Measurements from ENCODE around the gene KDM6B. TPM values are rescaled to one million over a fixed set of nuclear protein-coding genes. Genes with fewer than 3 reads are reported as not detected.

The KDM6B gene
- total RNA-seq, 1 experiment from 2014 or later: 19.9 TPM

DNA sequence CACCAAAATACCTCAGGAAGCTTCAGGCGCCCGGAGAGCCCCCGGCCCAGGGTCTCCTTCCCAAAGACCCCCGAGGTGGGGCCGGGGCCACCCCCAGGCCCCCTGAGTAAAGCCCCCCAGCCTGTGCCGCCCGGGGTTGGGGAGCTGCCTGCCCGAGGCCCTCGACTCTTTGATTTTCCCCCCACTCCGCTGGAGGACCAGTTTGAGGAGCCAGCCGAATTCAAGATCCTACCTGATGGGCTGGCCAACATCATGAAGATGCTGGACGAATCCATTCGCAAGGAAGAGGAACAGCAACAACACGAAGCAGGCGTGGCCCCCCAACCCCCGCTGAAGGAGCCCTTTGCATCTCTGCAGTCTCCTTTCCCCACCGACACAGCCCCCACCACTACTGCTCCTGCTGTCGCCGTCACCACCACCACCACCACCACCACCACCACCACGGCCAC lies 14.1 kb downstream of the KDM6B start:
- H3K27me3 ChIP-seq (ENCODE audit: control insufficient read depth, insufficient read depth, low read length): no peaks in the 10 kb centered on the region
- no peaks in the 10 kb centered on the region for H3K9me3 ChIP-seq (ENCODE audit: control insufficient read depth, insufficient read depth, low read depth, low read length)
- ChIA-PET CTCF (no interaction called here), POLR2A (no interaction called here)
- ATAC-seq: no peak
- no peak overlapping the region for H3K27ac ChIP-seq (ENCODE audit: low read length)
- BruUV-seq (replicated peaks): no TSS peak
- H3K4me3 ChIP-seq (ENCODE audit: low read depth in 2 of 2, low read length in 2 of 2): no peak overlapping the region
- no peaks in the 10 kb centered on the region; the same call in 1 of the 2 replicates for H3K36me3 ChIP-seq (ENCODE audit: control insufficient read depth, insufficient read depth, low read length)
- intact Hi-C loops (cut with micrococcal nuclease; ENCODE audit: unreplicated experiment) (no loop called here), in situ Hi-C loops (cut with HindIII; ENCODE audit: low pct_unique_long_range_greater_than_20kb, low sequenced_read_pairs) (no loop called here)
- TF ChIP-seq, protein P1, sequence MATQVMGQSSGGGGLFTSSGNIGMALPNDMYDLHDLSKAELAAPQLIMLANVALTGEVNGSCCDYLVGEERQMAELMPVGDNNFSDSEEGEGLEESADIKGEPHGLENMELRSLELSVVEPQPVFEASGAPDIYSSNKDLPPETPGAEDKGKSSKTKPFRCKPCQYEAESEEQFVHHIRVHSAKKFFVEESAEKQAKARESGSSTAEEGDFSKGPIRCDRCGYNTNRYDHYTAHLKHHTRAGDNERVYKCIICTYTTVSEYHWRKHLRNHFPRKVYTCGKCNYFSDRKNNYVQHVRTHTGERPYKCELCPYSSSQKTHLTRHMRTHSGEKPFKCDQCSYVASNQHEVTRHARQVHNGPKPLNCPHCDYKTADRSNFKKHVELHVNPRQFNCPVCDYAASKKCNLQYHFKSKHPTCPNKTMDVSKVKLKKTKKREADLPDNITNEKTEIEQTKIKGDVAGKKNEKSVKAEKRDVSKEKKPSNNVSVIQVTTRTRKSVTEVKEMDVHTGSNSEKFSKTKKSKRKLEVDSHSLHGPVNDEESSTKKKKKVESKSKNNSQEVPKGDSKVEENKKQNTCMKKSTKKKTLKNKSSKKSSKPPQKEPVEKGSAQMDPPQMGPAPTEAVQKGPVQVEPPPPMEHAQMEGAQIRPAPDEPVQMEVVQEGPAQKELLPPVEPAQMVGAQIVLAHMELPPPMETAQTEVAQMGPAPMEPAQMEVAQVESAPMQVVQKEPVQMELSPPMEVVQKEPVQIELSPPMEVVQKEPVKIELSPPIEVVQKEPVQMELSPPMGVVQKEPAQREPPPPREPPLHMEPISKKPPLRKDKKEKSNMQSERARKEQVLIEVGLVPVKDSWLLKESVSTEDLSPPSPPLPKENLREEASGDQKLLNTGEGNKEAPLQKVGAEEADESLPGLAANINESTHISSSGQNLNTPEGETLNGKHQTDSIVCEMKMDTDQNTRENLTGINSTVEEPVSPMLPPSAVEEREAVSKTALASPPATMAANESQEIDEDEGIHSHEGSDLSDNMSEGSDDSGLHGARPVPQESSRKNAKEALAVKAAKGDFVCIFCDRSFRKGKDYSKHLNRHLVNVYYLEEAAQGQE (IDR thresholded peaks at IDR 0.05; ENCODE audit: insufficient read depth in 1 of 2, low read depth in 2 of 2, low read length in 1 of 2): no peak
- no peak for TF ChIP-seq SIN3A (IDR thresholded peaks at IDR 0.05; ENCODE audit: borderline replicate concordance, insufficient read depth, low read depth, low read length)
- no peak for TF ChIP-seq TCF7L2 (IDR thresholded peaks at IDR 0.05; ENCODE audit: low read depth, low read length)
- TF ChIP-seq, protein P2, sequence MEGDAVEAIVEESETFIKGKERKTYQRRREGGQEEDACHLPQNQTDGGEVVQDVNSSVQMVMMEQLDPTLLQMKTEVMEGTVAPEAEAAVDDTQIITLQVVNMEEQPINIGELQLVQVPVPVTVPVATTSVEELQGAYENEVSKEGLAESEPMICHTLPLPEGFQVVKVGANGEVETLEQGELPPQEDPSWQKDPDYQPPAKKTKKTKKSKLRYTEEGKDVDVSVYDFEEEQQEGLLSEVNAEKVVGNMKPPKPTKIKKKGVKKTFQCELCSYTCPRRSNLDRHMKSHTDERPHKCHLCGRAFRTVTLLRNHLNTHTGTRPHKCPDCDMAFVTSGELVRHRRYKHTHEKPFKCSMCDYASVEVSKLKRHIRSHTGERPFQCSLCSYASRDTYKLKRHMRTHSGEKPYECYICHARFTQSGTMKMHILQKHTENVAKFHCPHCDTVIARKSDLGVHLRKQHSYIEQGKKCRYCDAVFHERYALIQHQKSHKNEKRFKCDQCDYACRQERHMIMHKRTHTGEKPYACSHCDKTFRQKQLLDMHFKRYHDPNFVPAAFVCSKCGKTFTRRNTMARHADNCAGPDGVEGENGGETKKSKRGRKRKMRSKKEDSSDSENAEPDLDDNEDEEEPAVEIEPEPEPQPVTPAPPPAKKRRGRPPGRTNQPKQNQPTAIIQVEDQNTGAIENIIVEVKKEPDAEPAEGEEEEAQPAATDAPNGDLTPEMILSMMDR (IDR thresholded peaks at IDR 0.05): no peak
- no peak for TF ChIP-seq POLR2AphosphoS5 (IDR thresholded peaks at IDR 0.05; ENCODE audit: low read depth, low read length)
- no peak for DNase-seq (ENCODE audit: low read depth, low spot score)
- peaks cover 8% of the 10 kb centered on the region; the same call in 1 of the 2 replicates for H3K4me1 ChIP-seq (ENCODE audit: control insufficient read depth, insufficient read depth, low read length)

DNA sequence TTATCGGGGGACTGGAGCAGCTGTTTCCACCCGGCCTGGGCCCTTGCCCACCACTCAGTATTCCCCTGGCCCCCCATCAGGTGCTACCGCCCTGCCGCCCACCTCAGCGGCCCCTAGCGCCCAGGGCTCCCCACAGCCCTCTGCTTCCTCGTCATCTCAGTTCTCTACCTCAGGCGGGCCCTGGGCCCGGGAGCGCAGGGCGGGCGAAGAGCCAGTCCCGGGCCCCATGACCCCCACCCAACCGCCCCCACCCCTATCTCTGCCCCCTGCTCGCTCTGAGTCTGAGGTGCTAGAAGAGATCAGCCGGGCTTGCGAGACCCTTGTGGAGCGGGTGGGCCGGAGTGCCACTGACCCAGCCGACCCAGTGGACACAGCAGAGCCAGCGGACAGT lies 14.7 kb downstream of the KDM6B start:
- BruUV-seq (replicated peaks): no TSS peak
- in situ Hi-C loops (cut with HindIII; ENCODE audit: low pct_unique_long_range_greater_than_20kb, low sequenced_read_pairs) (no loop called here), intact Hi-C loops (cut with micrococcal nuclease; ENCODE audit: unreplicated experiment) (no loop called here)
- Histone ChIP-seq H3K36me3 (ENCODE audit: control insufficient read depth, insufficient read depth, low read length) (no peaks in the 10 kb centered on the region; the same call in 1 of the 2 replicates), H3K4me1 (ENCODE audit: control insufficient read depth, insufficient read depth, low read length) (peaks cover 8% of the 10 kb centered on the region; the same call in 1 of the 2 replicates), H3K4me3 (ENCODE audit: low read depth in 2 of 2, low read length in 2 of 2) (no peak overlapping the region), H3K9me3 (ENCODE audit: control insufficient read depth, insufficient read depth, low read depth, low read length) (no peaks in the 10 kb centered on the region), H3K27me3 (ENCODE audit: control insufficient read depth, insufficient read depth, low read length) (no peaks in the 10 kb centered on the region), H3K27ac (ENCODE audit: low read length) (no peak overlapping the region)
- DNase-seq (ENCODE audit: low read depth, low spot score) (no peak), ATAC-seq (no peak)
- CTCF ChIA-PET: no interaction called here
- TF ChIP-seq, protein P2 (IDR thresholded peaks at IDR 0.05): no peak
- TF ChIP-seq TCF7L2 (IDR thresholded peaks at IDR 0.05; ENCODE audit: low read depth, low read length) (no peak), SIN3A (IDR thresholded peaks at IDR 0.05; ENCODE audit: borderline replicate concordance, insufficient read depth, low read depth, low read length) (no peak), POLR2AphosphoS5 (IDR thresholded peaks at IDR 0.05; ENCODE audit: low read depth, low read length) (no peak)
- TF ChIP-seq, protein P1 (IDR thresholded peaks at IDR 0.05; ENCODE audit: insufficient read depth in 1 of 2, low read depth in 2 of 2, low read length in 1 of 2): no peak
- POLR2A ChIA-PET: no interaction called here

All from Panc1 (cell line).